GF-D8 (cell line): ENCODE data around the gene AAK1.
"Not testable (repeated sequence)": the region's sequence is repeated elsewhere in the genome, so short reads cannot be mapped to it uniquely, and the experiment has no call there.

Experiments used
- DNase-seq: peaks from one replicate; lab custom pipeline; 2025; lab: John Stamatoyannopoulos, UW

The AAK1 gene

DNA sequence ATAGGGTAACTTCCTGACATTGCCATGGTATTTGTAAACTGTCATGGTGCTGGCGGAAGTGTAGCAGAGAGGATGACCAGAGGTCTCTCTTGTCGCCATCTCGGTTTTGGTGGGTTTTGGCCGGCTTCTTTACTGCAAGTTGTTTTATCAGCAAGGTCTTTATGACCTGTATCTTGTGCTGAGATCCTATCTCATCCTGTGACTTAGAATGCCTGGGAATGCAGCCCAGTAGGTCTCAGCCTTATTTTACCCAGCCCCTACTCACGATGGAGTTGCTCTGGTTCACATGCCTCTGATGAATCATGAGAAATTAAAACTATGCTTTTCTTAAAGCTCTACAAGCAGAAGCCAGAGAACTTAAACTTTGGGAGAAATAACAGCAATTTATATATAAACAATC is 193.6 kb downstream of the AAK1 start:
- DNase-seq: no peak

DNA sequence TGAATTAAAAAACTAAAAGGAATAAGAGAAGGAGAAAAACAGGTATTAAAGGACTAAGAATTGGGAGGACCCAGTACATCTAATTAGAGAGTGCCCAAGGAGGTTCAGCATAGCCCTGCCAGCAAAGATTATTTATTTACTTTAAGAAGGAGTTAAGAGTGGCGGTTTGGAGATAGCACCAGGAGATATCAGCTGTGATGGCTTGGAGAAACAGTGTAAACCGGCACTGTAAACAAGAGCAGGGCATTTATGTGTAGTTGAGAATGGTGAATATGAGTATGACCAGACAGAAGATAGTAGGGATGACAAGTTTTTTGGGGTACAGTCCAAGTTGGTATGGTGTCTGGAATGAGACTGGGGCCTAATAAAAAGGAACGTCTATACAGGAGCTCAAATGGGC is 199.9 kb downstream of the AAK1 start:
- not testable (repeated sequence) for DNase-seq

DNA sequence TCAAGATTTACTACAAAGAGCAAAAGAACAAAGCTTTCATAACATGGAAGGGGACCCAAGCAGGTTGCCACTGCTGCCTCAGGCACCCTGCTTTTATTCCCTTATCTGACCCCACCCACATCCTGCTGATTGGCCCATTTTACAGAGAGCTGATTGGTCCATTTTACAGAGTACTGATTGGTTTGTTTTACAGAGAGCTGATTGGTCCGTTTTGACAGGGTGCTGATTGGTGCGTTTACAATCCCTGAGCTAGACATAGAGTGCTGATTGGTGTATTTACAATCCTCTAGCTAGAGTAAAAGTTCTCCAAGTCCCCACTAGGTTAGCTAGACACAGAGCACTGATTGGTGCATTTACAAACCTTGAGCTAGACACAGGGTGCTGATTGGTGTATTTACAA is 204.0 kb downstream of the AAK1 start:
- not testable (repeated sequence) for DNase-seq

DNA sequence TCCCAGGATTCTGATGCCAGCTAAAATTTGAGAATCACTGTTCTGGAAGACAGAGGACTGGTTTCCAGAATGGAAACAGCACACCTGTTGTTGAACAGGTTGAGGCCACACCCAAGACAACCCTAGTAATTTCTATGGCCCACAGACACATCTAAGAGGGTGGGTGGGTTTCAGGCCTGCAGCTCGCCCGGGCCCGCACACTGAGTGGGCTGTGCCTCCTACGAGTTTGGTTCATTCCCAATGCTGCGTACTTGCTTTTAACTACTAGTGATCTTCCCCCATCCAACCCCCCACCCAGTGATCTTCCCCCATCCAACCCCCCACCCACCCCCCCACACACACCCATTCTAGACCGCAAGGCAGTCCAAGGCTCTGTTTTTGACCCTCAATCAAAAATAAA is 205.0 kb downstream of the AAK1 start:
- DNase-seq: no peak

DNA sequence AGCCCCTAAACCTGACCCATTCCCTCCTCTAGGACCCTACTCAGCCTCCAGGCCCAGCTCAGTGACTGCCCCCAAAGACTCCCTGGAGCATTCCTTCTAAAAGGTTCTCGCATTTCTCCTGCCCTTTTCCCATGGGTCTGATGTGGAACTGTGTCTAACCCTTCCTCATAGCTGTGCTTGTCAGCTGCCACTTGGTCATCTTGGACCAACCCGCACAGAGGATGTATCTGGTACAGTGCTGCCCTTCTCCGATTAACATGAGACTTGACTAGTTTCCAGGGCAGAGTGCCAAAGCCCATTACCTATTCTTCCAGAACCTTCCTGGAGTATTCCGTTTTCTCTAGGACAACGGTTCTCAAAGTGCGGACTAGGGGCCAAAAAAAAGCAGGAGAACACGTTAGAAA is 205.8 kb downstream of the AAK1 start:
- no peak for DNase-seq

DNA sequence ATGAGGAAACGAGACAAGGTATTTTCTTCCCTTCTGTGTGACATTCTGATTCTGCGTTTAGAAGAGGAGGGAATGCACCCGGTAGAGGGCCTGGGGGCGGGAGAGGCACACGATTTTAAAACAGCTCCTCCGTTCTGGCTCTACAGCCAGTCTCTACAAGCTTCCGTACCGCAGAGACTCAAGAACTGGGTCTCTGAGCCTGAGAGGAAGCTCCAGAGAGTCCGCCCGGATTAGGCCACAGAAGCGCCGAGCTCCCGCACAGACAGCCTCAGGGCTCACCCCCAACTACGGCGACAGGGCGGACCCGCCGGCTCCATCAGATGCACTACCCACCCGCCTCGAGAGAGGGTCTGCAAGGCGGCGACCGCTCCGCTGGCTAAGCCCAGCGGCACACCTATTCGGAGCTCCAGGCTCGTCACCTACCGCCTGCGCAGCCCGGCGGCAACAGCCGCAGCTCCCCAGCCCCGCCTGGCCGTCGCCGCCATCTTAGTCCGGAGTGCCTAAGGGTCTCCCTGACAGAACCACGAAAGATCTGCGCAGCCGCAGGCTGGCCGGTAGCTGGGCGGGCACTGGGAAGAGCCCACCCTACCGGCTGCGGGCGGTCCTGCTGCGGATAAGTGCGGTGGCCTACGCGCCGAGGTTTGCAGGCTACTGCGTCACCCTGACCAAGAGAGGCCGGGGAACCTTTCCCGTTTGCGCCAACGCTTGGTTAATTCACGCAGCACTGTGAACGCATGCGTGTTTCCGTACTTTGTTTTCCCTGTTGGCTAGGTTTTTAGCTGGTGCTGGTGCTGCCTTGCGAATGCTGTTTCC is 206.4 kb downstream of the AAK1 start, which contains the start of gene NFU1:
NFU1 (minus strand) TSS at position 498 of the 813 bp plus-strand sequence; CDS start at position 485, 13 bp downstream.
- DNase-seq: peak; percentile 87

DNA sequence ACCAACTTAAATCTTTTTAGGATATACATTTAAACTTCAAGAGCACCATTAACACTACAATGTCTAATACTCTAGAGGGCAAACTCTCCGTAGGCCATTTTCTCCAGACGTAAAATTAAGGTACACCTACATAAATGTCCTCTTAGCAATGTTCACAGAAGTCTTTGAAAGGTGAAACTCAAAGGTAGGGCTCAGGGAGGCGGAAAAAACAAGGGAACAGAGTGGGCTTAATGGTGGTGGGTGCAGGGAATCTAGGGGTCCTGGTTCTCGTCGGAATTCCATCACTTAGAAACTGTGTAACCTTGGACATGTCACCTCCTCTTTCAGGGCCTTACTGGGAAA is 207.0 kb downstream of the AAK1 start:
- DNase-seq: no peak

DNA sequence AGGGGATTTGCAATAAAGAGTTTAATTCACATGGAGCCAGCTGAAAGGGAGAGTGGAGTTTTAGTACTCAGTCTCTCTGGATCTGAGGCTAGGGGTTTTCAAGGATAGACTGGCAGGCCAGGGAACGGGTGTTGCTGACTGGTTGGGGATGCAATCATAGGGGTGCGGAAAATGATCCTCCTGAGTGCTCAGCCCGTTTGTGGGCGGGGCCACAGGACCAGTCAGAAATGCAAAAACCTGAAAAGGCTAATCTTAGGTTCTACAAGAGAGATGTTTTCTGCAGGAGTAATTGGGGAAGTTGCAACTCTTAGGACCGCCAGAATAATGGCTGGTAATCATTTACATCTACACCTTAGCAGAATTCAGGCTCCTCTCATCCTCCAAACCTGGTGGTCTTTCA is 208.8 kb downstream of the AAK1 start:
- DNase-seq: no peak

GRCh38 chr2:69429491-69430183 is 213.9 kb downstream of the AAK1 start:
- DNase-seq: no peak

DNA sequence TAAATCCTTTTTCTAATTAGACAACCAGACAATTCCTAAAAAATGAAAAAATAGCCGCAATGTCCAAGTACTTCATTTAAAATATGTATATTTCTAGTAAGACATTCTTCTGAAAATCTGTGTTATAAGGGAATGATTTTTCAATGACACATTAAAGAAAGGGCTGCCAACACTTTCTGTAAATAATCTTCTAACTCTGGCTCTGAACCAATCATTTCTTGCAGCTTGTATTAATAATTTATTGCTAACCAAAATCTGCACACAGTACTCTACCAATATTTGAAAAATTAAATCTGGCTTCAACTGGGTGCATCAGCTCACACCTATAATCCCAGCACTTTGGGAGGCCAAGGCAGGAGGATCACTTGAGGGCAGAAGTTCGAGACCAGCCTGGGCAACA is 214.6 kb downstream of the AAK1 start:
- no peak for DNase-seq

GRCh38 chr2:69424419-69424818 is 219.1 kb downstream of the AAK1 start:
- no peak for DNase-seq

DNA sequence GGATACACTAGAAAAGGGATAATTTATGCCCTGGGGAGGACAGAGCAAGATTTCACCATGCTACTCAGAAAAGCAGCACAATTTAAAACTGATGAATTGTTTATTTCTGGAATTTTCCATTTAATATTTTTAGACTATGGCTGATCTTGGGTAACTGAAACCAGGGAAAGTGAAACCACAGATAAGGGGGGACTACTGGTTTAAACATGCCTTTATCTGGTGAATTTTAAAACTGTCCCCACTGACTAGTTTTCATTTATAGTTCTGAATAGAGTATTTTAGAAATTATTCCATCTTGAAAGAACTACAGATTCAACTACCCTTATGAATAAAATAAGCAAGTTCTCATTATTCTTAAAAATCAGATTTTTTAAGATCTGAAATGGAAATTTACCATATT is 221.3 kb downstream of the AAK1 start:
- no peak for DNase-seq

DNA sequence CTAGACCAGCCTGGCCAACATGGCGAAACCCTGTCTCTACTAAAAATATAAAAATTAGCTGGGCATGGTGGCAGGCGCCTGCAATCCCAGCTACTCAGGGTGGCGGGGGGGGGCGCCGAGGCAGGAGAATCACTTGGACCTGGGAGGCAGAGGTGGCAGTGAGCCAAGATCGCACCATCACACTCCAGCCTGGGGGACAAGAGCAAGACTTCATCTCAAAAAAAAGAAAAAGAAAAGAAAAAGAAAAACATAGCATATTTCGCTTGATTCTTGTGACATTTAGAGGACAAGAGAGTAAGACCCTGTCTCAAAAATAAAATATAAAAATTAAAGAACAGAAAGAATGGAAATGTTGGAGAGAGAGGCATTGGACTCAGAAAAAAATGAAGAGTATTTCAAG is 224.4 kb downstream of the AAK1 start:
- DNase-seq: not testable (repeated sequence)

GRCh38 chr2:69416147-69416546 is 227.4 kb downstream of the AAK1 start:
- DNase-seq: no peak
